MM.1S (cell line): Measurements from ENCODE around the gene OR4B1.
"Not testable (repeated sequence)": the region's sequence is repeated elsewhere in the genome, so short reads cannot be mapped to it uniquely, and the experiment has no call there.

ENCODE experiments used
- DNase-seq: peaks from one replicate; pipeline ENCODE4 v3.0.0-alpha.2; 2015
- H2AFZ ChIP-seq: fragments of 300-600 bp; sonication (generic); 2 replicates; pipeline ENCODE4 v1.6.0; 2016; ENCODE audit warnings: antibody characterized with exemption, low read length
- H3F3A ChIP-seq: fragments of 300-600 bp; sonication (generic); 2 replicates; pipeline ENCODE4 v1.6.1; 2016; ENCODE audit warnings: mild to moderate bottlenecking, antibody characterized with exemption, low read length, moderate library complexity, mixed read lengths; ENCODE audit not compliant: insufficient read depth
- H3K27ac ChIP-seq: fragments of 300-600 bp; sonication (generic); 2 replicates; pipeline ENCODE4 v1.5.1; 2016; ENCODE audit warnings: mild to moderate bottlenecking, low read length
- H3K27me3 ChIP-seq: fragments of 300-600 bp; sonication (generic); replicated peaks from 2 replicates; pipeline ENCODE4 v1.6.0; 2016; ENCODE audit warnings: low read length; ENCODE audit not compliant: insufficient read depth
- H3K36me3 ChIP-seq: fragments of 300-600 bp; sonication (generic); replicated peaks from 2 replicates; pipeline ENCODE4 v1.6.1; 2016; ENCODE audit warnings: mild to moderate bottlenecking, low read length, mixed read lengths; ENCODE audit not compliant: insufficient read depth
- H3K4me1 ChIP-seq: fragments of 300-600 bp; sonication (generic); 2 replicates; pipeline ENCODE4 v1.6.1; 2016; ENCODE audit warnings: low read length, mixed read lengths
- H3K4me2 ChIP-seq: fragments of 300-600 bp; sonication (generic); 2 replicates; pipeline ENCODE4 v1.6.0; 2016; ENCODE audit warnings: low read depth, low read length
- H3K4me3 ChIP-seq: fragments of 300-600 bp; sonication (generic); 2 replicates; pipeline ENCODE4 v1.5.1; 2016; ENCODE audit warnings: low read length, mixed read lengths
- H3K79me2 ChIP-seq: fragments of 300-600 bp; sonication (generic); 2 replicates; pipeline ENCODE4 v1.6.1; 2016; ENCODE audit warnings: mixed run types, low read length, mixed read lengths
- H3K9ac ChIP-seq: fragments of 300-600 bp; sonication (generic); 2 replicates; pipeline ENCODE4 v1.6.1; 2016; ENCODE audit warnings: low read length, mixed read lengths
- H3K9me2 ChIP-seq: fragments of 300-600 bp; sonication (generic); replicated peaks from 2 replicates; pipeline ENCODE4 v1.6.1; 2016; ENCODE audit warnings: mild to moderate bottlenecking, low read length, mixed read lengths; ENCODE audit not compliant: insufficient read depth
- H3K9me3 ChIP-seq: fragments of 300-600 bp; sonication (generic); replicated peaks from 2 replicates; pipeline ENCODE4 v1.6.1; 2016; ENCODE audit warnings: mild to moderate bottlenecking, low read length, mixed read lengths; ENCODE audit not compliant: insufficient read depth
- H4K20me1 ChIP-seq: fragments of 300-600 bp; sonication (generic); 2 replicates; pipeline ENCODE4 v1.6.1; 2016; ENCODE audit warnings: mild to moderate bottlenecking, low read length, moderate library complexity, mixed read lengths; ENCODE audit not compliant: insufficient read depth
- EZH2 ChIP-seq: fragments of 300-600 bp; sonication (generic); optimal IDR thresholded peaks from 2 replicates; pipeline ENCODE3; 2017; ENCODE audit warnings: low read depth, mild to moderate bottlenecking, antibody characterized with exemption, low read length, mixed read lengths
- EZH2phosphoT487 ChIP-seq: fragments of 300-600 bp; sonication (generic); IDR thresholded peaks from 2 replicates; pipeline ENCODE4 v1.6.1; 2018; ENCODE audit warnings: antibody characterized with exemption, low read length
- TF ChIP-seq, protein P1 (sequence below): fragments of 300-600 bp; sonication (generic); IDR thresholded peaks from 2 replicates; pipeline ENCODE4 v1.5.1; 2016; ENCODE audit warnings: antibody characterized with exemption, low read length, mixed read lengths

OR4B1 gene

DNA sequence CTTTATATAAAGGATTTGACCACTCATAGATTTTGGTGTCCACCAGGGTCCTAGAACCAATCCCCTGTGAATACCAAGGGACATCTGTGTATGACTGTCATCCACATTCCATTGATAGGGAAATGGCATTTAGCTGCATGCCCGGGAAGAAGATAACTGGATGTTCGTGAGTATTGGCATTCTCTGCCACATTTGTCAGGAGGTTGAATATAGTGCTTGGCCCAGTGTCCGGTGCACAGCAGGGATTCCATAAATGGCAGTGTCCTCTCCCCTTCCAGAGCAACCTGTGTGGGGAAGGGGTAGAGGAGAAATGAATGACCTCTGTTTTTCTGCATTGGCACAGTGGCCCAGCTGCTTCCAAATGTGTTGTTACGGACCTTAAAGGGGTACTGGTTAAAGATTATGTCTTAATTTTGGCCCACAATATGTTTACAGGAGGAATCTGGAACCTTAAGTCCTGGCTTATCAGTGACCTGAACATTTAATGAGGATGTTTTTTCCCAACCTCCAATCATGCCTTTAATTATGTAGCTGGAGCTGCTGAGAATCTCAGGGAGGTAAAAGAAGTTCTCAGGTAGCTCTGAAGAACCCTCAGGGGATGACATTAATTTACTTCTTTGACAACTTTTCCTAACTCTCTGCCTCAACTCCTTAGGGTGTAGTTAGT lies 33.6 kb upstream of the OR4B1 start:
- Histone ChIP-seq H3K9ac (no peak overlapping the region), H3K4me1 (no peaks in the 10 kb centered on the region), H2AFZ (no peak overlapping the region), H3K9me2 (no peaks in the 10 kb centered on the region), H3K4me3 (no peak overlapping the region), H3K79me2 (no peaks in the 10 kb centered on the region), H3F3A (no peaks in the 10 kb centered on the region), H3K27ac (no peak overlapping the region), H3K27me3 (no peaks in the 10 kb centered on the region), H3K4me2 (no peak overlapping the region), H3K9me3 (no peaks in the 10 kb centered on the region), H4K20me1 (no peaks in the 10 kb centered on the region), H3K36me3 (no peaks in the 10 kb centered on the region)
- TF ChIP-seq EZH2phosphoT487 (no peak), EZH2 (no peak)
- TF ChIP-seq, protein P1, sequence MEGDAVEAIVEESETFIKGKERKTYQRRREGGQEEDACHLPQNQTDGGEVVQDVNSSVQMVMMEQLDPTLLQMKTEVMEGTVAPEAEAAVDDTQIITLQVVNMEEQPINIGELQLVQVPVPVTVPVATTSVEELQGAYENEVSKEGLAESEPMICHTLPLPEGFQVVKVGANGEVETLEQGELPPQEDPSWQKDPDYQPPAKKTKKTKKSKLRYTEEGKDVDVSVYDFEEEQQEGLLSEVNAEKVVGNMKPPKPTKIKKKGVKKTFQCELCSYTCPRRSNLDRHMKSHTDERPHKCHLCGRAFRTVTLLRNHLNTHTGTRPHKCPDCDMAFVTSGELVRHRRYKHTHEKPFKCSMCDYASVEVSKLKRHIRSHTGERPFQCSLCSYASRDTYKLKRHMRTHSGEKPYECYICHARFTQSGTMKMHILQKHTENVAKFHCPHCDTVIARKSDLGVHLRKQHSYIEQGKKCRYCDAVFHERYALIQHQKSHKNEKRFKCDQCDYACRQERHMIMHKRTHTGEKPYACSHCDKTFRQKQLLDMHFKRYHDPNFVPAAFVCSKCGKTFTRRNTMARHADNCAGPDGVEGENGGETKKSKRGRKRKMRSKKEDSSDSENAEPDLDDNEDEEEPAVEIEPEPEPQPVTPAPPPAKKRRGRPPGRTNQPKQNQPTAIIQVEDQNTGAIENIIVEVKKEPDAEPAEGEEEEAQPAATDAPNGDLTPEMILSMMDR = no peak
- DNase-seq = no peak

DNA sequence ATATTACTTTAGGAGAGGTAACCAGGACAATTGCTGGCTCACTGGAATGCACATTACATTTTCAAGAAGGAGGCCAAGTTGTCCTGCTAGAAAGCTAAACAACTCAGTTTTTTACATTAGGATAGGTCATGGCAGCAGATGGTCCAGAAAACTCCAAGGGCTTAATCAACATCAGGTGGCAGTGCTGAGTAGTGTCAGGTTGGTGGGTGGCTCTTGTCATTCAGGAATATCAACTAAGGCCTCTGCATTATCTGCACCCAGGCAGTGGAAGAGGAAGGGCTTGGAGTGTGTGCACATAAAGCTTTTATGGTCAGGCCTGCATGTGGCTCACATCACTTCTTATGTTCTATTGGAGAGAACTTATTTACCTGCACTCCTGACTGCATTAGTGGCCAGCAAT lies 32.2 kb upstream of the OR4B1 start:
- Histone ChIP-seq H3K79me2 (no peaks in the 10 kb centered on the region), H4K20me1 (no peaks in the 10 kb centered on the region), H3K9me2 (no peaks in the 10 kb centered on the region), H3K9ac (no peak overlapping the region), H3K4me1 (no peaks in the 10 kb centered on the region), H3K36me3 (no peaks in the 10 kb centered on the region), H3K4me2 (no peak overlapping the region), H3K27ac (no peak overlapping the region), H3F3A (no peaks in the 10 kb centered on the region), H3K9me3 (no peaks in the 10 kb centered on the region), H3K4me3 (no peak overlapping the region), H2AFZ (no peak overlapping the region), H3K27me3 (no peaks in the 10 kb centered on the region)
- DNase-seq = no peak
- TF ChIP-seq EZH2 (no peak), EZH2phosphoT487 (no peak)
- TF ChIP-seq, protein P1 = no peak

DNA sequence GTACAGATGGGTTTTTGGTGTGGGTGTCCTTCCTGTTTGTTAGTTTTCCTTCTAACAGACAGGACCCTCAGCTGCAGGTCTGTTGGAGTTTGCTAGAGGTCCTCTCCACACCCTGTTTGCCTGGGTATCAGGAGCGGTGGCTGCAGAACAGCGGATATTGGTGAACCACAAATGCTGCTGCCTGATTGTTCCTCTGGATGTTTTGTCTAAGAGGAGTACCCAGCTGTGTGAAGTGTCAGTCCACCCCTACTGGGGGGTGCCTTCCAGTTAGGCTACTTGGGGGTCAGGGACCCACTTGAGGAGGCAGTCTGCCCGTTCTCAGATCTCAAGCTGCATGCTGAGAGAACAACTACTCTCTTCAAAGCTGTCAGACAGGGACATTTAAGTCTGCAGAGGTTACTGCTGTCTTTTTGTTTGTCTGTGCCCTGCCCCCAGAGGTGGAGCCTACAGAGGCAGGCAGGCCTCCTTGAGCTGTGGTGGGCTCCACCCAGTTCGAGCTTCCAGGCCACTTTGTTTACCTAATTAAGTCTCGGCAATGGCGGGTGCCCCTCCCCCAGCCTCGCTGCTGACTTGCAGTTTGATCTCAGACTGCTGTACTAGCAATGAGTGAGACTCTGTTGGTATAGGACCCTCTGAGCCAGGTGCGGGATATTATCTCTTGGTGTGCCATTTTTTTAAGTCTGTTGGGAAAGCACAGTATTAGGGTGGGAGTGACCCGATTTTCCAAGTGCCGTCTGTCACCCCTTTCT lies 25.5 kb upstream of the OR4B1 start:
- not testable (repeated sequence) for H3K9me2 ChIP-seq, H3K4me2 ChIP-seq, H3K27me3 ChIP-seq, H3K9ac ChIP-seq, H3K36me3 ChIP-seq, H3K27ac ChIP-seq, H3K4me3 ChIP-seq, H2AFZ ChIP-seq, H3K79me2 ChIP-seq, H3K9me3 ChIP-seq, H3K4me1 ChIP-seq, DNase-seq, H3F3A ChIP-seq, H4K20me1 ChIP-seq

DNA sequence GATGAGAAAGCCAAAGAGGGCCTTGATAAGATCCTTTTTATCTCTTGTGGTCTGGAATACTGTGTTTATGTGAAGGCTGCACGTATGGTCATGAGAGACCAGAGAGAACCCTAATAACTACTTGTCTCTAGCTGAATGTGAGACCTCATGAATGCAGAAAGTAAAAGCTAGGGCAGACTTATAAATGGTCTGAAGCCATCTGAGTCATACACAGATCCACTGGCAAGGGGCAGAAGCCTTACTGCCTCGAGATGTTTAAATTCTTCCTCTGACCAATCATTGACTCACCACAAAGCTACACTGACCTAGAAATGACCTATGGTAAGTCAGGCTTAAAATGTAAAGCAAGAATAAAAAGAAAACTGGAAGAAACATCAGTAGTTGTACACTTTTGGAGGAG lies 22.7 kb upstream of the OR4B1 start:
- Histone ChIP-seq H4K20me1 (no peaks in the 10 kb centered on the region), H2AFZ (no peak overlapping the region), H3K4me3 (no peak overlapping the region), H3K4me2 (no peak overlapping the region), H3K9ac (no peak overlapping the region), H3K27me3 (no peaks in the 10 kb centered on the region), H3K27ac (no peak overlapping the region), H3K4me1 (no peaks in the 10 kb centered on the region), H3F3A (no peaks in the 10 kb centered on the region), H3K9me2 (no peaks in the 10 kb centered on the region), H3K79me2 (no peaks in the 10 kb centered on the region), H3K9me3 (no peaks in the 10 kb centered on the region), H3K36me3 (no peaks in the 10 kb centered on the region)
- TF ChIP-seq EZH2phosphoT487 (no peak), EZH2 (no peak)
- TF ChIP-seq, protein P1 = no peak
- DNase-seq = no peak
